ENCODE results near the gene ERBB2. TPM values are rescaled to one million over a fixed set of nuclear protein-coding genes. Genes with fewer than 3 reads are reported as not detected.

The ERBB2 gene
- total and polyA plus RNA-seq, 2 of the 4 experiments (the other 2 are of a cell fraction): 28.7 to 33.3 TPM

GRCh38 chr17:39716879-39717536 lies 17.1 kb downstream of the ERBB2 start:
- ATAC-seq (ENCODE audit: low read depth) (no peak), DNase-seq (no peak)
- H3K79me1 ChIP-seq (ENCODE audit: low read depth in 1 of 2, low read length in 2 of 2): no peaks in the 10 kb centered on the region
- no peak overlapping the region for H3K18ac ChIP-seq (ENCODE audit: low read depth, low read length)
- H3K56ac ChIP-seq (ENCODE audit: extremely low read depth, insufficient read depth, low read length): no peak overlapping the region
- no peaks in the 10 kb centered on the region for H4K20me1 ChIP-seq (ENCODE audit: insufficient read depth, low read length)
- H3K23ac ChIP-seq (ENCODE audit: low read depth, low read length): no peak overlapping the region
- TF ChIP-seq NFE2L2 (IDR thresholded peaks at IDR 0.05; ENCODE audit: low read depth, low read length): no peak
- H2AK5ac ChIP-seq (ENCODE audit: low read depth, low read length): no peak overlapping the region
- H3K9me1 ChIP-seq (ENCODE audit: insufficient read depth, low read length): no peaks in the 10 kb centered on the region
- no peak overlapping the region for H2BK120ac ChIP-seq (ENCODE audit: low read depth, low read length)
- no peak overlapping the region for H2AK9ac ChIP-seq (replicated peaks; ENCODE audit: low read depth, low read length, poor library complexity)
- intact Hi-C loops (cut with micrococcal nuclease) (no loop called here), in situ Hi-C loops (cut with MboI; ENCODE audit: low sequenced_read_pairs) (no loop called here), dilution Hi-C loops (cut with HindIII; ENCODE audit: low sequenced_read_pairs, unreplicated experiment) (no loop called here)
- CTCF ChIA-PET: no interaction called here
- H3K4me2 ChIP-seq (ENCODE audit: low read depth, low read length): no peak overlapping the region
- no peak overlapping the region for H4K5ac ChIP-seq (ENCODE audit: low read depth, low read length)
- H3K9ac ChIP-seq (ENCODE audit: low read depth, low read length): no peak overlapping the region
- H3K4ac ChIP-seq (ENCODE audit: low read depth, low read length): no peak overlapping the region
- POLR2A ChIA-PET (ENCODE audit: unreplicated experiment): no interaction called here
- H3K36me3 ChIP-seq (ENCODE audit: control insufficient read depth, insufficient read depth, low read length): peaks cover 51% of the 10 kb centered on the region
- no peak overlapping the region for H4K8ac ChIP-seq (ENCODE audit: low read depth in 2 of 2, low read length in 2 of 2)
- H3K27ac ChIP-seq (ENCODE audit: insufficient read depth, low read length): no peak overlapping the region
- H3K14ac ChIP-seq (replicated peaks; ENCODE audit: low read depth, low read length): no peak overlapping the region
- BruUV-seq (replicated peaks): no TSS peak
- no peak overlapping the region for H3K4me3 ChIP-seq (ENCODE audit: insufficient read depth, low read depth, low read length)
- H2BK15ac ChIP-seq (ENCODE audit: low read depth, low read length): no peak overlapping the region
- 97% methylated on average over 4 of the region's 11 CpGs; no CpG with 5 or more reads in 1 of the 2 experiments for WGBS, 2 experiments (ENCODE audit: extremely low coverage in 2 of 2, insufficient read length in 1 of 2)
- no peaks in the 10 kb centered on the region for H3K4me1 ChIP-seq (ENCODE audit: control insufficient read depth, insufficient read depth, low read length)
- H2BK20ac ChIP-seq (ENCODE audit: low read depth, low read length): no peak overlapping the region
- no peak overlapping the region for H4K91ac ChIP-seq (ENCODE audit: insufficient read depth, low read depth, low read length)
- H3K9me3 ChIP-seq (ENCODE audit: control insufficient read depth, insufficient read depth, low read length): no peaks in the 10 kb centered on the region
- no peak overlapping the region for H2AFZ ChIP-seq (replicated peaks; ENCODE audit: low read length, poor library complexity)
- no peak overlapping the region for H2BK5ac ChIP-seq (ENCODE audit: low read depth, low read length, poor library complexity, severe bottlenecking)
- no peaks in the 10 kb centered on the region for H3K27me3 ChIP-seq (ENCODE audit: control insufficient read depth, insufficient read depth, low read length)

All from IMR-90 (cell line).